GM19328 (cell line): ENCODE measurements around the gene SAMD3.
A peak's percentile ranks its signal among the peaks of the same experiment; 100 is the strongest.
"Not testable (repeated sequence)": the region's sequence is repeated elsewhere in the genome, so short reads cannot be mapped to it uniquely, and the experiment has no call there.

Experiments
- ATAC-seq: cut with Tn5 transposase; IDR thresholded peaks from one replicate; pipeline ENCODE4 v1.9.1; 2021; ENCODE audit warnings: mild to moderate bottlenecking, moderate library complexity; ENCODE audit not compliant: unreplicated experiment

Gene SAMD3

DNA sequence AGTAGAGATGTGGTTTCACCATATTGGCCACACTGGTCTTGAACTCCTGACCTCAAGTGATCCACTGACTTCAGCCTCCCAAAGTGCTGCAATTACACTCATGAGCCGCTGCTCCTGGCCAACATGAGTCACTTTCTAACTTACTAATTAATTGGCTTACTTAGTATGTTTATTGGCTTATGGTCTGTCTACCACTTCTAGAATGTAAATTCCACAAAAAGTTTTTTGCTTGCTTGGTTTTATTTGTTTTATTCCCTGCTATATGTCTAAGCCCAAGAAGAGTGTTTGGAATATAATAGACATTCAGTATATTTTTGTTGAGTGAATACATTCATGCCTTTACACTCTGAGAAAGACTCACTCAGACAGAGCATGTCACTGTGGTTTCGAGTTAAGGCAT is 86.0 kb downstream of the SAMD3 start:
- no peak for ATAC-seq

DNA sequence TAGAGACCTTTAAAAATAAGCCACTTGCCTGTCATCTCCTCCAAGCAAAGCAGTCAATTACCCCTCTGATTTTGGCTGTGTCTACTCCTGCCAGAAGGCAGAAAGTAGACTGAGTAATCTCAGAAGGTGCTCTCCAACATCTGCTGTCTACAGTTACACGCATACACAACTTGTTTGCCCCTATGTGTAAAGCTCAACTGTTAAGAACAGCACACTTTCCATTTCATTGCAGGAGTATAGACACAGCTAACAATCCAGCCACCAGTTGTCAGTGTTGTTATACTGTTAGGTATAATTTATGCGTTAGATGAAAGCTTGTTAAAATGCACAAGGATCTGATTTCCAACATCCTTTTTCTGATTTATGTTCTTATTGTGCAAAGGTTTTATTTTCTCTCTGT is 88.2 kb downstream of the SAMD3 start:
- ATAC-seq: no peak

DNA sequence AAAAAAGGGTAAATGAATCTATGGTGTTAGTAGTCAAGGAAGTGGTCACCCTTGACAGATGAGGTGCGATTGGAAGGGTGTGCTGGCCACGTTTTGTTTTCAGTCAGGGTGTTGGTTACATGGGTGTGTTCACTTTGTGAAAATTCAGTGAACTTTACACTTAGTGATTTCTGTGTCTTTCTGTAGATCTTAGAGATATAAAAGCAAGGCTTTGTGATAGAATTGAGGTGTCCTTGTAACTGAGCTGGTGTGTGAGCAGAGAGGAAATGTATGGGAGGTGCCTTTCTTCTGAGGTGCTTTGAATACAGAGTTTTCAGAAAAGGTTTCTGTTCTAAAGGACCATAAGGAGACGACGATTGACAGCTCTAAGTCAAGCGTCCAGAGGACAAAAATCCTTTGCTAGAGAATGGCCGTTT is 90.5 kb downstream of the SAMD3 start:
- ATAC-seq: peak; percentile 75

DNA sequence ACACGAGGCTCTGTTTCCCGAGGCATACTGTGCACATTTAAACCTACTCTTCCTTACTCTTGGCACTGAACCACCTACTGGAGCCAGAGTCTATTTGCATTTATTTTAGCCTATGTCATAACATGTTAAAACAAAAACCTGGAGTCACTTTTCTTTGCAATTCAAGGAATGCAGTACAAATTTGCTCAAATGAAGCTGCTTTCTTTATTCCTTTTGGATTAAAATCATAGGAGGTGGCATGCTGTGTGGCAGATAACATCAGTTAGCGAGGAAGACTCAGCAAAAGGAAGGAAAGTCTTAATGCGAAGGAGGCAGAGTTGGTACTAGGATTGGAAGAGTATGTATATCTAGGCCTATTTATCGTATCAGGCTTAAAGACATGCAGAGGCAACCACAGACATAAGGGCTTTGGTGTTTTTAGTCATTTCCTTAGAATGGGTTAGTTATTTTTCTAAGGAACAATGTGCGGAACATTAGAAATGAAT is 92.9 kb downstream of the SAMD3 start:
- no peak for ATAC-seq

DNA sequence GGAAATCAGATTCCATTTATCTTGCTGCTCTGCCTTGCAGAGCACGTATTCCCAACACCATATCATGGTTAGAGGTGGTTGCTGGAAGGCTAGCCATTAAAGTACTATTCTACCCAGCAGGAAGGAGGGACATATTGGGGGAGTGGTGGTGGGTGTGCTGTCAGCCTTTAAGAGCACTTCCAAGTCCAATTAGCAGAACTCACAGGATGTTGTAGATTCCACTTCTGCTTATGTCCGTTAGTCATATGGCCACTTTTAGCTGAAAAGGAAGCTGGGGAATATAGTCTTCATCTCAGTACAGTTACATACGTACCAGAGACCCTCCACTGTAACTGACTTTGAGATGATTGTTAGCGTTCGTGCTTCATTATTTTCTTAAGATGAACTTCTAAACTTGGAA is 94.4 kb downstream of the SAMD3 start:
- ATAC-seq: no peak

DNA sequence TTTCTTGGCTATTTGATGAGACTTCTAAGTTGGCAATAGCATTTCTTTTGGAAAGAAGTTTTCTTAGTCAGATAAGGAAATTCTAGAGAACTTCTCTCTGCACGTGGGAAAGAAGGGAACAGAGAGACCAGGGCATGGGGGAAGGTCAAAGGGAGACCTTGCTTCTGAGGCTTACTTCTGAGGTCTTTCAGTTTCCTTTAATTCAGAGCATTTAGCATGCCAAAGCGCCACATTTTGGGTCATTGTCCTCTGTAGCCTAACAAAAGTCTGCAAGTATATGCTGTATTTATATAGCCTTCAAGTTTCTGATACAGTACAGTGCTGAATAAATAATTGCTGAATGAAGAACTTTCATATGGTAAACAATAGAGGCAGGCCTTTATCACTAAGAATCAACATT is 95.6 kb downstream of the SAMD3 start:
- ATAC-seq: no peak

DNA sequence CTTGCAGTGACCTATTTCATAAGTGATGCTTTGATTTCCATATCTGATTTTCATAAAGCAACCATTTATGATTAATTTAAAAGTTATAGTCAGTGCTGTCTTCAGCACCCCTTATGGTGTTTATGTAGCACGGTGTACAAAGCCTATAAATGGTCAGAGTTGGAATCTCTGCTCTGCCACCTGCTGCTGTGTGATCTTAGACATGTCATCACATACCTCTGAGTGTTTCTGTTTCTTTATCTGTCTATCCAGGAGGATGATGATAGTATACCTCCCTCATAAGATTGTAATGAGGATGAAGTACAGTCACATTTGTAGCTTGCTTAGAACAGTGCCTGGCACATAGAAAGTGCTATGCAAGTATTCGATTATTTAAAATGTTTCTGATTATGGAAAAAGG is 100.5 kb downstream of the SAMD3 start:
- ATAC-seq: no peak

DNA sequence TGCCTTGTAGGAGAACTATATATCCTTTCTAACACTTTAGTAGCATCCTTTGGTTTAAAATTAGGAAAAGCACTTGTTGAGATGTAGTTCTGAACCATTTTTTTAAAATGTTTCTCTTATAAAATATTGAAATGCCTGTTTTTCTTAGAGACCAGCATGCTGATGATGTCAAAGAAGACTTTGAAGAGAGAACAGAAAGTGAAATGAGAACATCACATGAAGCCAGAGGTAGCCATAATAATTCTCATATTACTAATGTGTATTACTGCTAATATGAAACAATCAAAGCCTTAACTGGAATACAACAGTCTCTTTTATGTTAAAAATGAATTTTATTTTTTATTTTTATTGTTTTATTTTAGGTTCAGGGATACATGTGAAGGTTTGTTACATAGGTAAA is 102.0 kb downstream of the SAMD3 start:
- no peak for ATAC-seq

DNA sequence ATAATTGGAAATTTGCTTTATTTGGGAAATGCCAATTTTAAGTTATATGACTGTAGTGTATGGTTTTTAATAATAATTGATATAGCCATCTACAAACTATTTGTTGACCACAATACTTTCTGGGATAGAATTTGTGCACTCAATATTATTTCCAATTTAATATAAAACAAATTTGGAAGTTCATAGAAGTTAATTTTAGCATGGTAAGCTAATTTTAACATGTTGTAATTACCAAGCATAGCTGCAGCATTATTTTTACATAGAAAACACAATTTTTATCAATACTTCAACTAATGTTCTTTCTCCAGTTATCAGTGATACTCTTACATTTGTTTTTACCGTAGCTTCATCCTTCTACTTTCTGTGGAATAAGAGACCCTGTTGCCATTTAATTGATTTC is 103.5 kb downstream of the SAMD3 start:
- no peak for ATAC-seq

DNA sequence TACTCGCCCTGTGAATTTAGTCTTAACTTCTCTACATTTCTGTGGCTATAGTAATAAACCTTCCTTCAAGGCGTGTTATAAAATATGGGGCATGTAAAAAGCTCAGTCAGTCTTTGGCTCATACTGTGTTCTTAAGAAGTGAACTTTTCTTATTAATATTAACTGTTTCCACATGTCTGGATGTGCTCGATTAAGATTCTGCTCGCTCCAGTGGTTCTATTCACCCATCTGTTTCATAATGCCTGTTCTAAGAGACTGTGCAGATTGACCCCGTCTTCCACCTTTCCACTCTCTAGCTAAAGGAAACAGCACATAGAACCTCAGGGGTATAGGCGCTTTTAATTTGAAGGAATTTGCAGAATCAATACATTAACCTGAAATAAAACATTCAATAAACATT is 104.5 kb downstream of the SAMD3 start:
- ATAC-seq: no peak

DNA sequence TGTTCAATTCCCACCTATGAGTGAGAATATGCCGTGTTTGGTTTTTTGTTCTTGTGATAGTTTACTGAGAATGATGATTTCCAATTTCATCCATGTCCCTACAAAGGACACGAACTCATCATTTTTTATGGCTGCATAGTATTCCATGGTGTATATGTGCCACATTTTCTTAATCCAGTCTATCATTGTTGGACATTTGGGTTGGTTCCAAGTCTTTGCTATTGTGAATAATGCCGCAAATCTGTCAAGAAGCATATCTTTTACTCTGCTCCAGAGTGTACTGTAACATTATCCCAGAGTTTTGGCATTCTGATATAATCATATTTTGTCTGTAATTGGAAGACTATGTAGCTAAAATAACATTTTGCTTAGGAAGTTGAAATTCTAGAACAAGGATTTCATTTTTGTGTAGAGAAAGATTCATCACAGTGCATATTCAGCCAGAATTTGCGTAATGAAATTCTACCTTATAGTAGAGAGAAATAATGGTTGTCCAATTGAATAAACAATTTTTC is 105.5 kb downstream of the SAMD3 start:
- not testable (repeated sequence) for ATAC-seq

DNA sequence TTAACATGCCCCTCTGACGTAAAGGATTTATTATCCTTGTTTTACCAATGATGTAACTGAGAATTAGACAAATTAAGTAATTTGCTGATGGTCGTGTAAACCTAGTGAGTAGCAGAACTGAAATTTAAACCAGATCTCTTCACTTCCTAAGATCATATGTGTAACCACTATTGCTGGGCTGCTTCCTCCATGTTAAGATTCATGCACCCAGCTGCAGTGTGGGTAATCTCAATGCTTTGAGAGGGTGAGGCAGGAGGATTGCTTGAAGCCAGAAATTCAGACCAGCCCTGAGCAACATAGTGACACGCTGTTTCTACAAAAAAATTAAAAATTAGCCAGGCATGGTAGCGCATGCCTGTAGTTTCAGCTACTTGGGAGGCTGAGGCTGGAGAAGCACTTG is 106.5 kb downstream of the SAMD3 start:
- no peak for ATAC-seq

DNA sequence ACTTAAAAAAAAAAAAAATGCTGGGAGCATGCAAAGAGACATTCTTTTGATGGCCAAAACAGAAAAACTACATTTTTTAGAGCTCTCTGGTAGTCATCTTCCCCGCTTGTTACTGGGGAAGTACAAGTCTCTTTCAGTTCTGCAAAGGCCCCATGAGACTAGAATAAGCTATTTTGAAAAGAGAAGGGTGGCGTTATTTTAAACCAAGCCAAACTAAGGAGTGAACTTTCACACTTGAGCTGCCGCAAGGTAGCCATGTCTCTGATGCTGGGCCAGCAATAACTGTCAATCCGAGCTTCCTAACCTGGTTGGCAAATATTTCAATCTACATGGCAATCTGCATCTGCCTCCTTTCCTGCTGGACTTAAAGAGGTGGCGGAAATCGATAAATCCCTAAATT is 107.7 kb downstream of the SAMD3 start:
- peak; percentile 89 for ATAC-seq

DNA sequence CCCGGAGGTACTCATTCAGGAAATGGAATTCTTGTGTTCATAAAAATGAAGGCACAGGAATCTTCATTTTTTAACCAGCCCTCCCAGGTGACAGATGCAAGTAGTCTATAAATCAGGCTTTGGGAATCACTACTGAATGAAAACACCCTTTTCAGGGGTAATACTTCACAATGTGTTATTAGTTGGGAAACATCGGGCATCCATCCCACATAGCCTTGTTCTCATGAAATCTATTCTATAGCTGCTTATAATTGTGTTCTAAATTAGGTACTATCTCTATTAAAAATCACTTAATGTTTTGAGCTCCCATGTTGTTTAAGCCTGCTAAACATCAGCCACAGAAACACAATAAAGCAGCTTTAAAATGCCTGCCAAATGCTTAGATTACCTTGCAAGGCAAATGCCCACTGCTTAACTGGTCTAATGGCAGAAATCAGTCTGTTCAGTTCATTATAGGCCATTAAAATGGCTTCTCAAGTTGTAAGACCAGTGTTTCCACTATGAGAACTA is 109.5 kb downstream of the SAMD3 start:
- ATAC-seq: no peak

DNA sequence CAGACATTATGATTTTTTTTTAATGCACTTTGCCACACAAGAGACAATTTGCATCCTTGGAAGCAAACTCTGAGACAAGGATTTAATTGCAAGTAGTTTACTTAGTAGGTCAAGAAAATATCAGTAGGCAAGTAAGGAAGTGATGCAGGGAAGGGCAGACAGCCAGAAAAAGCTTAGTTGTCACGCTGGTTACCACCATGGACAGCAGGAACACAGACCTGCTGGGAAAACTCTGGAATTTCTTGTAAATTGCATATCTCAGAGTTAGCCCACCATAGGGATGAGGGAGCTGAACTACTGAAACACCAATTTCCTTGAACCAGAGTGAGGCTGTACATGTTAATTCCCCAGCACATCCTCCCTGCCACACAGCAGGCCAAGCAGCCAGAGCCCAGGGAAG is 111.7 kb downstream of the SAMD3 start:
- no peak for ATAC-seq

DNA sequence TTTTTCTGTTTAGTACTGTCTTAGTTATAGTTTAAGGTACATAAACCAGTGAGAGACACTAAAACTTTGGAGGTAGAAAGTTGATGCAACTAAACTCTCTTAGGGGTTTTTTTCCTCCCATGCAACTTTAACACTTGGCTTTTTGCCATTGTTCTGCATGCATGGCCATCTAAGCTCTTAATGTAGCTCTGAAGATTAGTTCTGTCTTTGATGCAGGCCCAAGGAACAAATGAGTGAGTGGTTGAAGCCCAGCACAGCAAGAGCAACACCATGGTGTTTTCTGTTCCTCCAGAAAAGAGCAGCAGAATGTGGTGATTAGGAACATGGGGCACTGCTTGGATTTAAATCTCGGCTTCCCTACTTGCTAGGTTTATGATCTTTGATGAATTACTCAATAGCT is 115.0 kb downstream of the SAMD3 start:
- no peak for ATAC-seq

DNA sequence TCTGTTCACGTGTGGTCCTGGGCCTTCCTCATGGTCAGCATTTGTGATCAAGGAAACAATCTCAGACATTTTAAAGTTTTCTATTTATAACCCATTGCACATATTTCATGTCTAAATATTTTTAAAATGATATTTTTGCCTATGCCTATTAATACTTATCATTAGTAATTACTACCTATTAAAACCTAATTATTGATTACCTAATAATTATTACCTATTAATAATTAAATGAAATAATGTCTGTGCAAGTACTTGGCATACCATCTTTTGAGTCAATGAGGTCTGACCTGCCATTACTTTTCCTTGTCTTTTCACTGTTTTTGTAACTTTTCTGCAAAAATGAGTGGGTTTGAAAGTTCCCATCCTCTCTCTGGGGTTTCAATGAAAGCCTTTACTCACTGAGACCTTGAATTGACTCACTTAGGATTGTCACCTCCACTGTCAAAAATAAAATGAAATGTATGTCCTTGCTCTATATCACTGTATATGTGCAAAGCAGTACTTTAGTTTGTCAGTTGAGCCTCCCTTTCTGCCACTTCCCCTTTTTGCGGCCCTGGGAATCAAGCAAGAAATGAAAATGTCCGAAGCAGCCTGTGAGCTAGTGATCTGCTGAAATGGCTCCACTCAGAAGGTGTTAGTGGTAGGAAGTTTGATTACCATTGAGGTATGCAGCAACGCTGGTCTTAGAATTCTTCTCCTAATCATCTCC is 116.6 kb downstream of the SAMD3 start:
- peak; percentile 61 for ATAC-seq

DNA sequence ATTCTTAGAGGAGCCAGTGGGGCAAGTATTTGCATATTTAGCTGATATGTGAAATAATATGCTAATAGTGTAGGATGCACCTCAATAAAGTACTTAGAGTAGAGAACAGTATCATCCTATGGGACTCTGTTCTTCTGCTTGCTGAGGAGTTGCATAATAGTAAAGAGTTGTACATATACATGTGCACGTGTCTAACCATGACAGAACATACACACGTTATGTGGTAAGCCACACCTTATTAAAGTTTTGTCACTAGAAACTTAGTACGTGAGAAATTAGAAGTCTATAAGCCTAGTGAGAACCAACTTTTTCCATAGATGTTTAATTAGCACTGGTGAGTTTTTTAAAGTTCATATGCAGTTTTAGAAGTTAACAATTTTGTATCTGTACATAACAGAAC is 123.6 kb downstream of the SAMD3 start:
- ATAC-seq: no peak

DNA sequence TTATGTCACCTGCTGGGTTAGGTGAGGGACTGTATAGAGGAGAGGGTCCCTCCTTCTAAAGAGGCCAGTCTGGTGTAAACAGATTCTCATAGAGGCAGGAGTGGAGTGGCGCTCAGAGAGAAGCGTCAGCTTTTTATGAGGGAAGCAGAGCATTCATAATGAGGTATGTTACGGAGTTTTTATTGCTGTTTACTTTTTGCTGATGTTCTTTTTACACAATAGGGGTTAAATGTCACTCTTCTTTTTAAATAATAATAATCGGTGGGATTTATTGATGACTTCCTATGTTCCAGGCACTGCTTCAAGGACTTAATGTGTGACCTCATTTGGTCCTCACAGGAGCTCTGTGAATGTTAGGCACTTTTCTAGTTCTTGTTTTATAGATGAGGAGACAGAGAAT is 124.4 kb downstream of the SAMD3 start:
- ATAC-seq: no peak
